Adrenal gland (tissue), 12 donors: Measurements from ENCODE around the gene SBK1. TPM values are rescaled to one million over a fixed set of nuclear protein-coding genes. Genes with fewer than 3 reads are reported as not detected.
A peak's percentile ranks its signal among the peaks of the same experiment; 100 is the strongest.

Experiments
- DNase-seq, 7 donors: peaks; one replicate each; pipeline ENCODE4 v3.0.0-alpha.2; 2019 to 2020
- H3K27ac ChIP-seq, 5 donors: fragments of 200-600 bp; sonication (generic) in 4 of 5; 1 replicate in 3 of 5; 2 replicates in 2 of 5; pipeline versions ENCODE4 v1.5.1 to v1.8.0; 2016 to 2020; ENCODE audit warnings: mild to moderate bottlenecking in 1 of 5
- H3K27me3 ChIP-seq: fragments of 200-600 bp; 2 replicates; pipeline ENCODE4 v1.8.0; 2021
- H3K36me3 ChIP-seq, 2 donors: fragments of 200-600 bp; replicated peaks in 1 of 2; 1 replicate in 1 of 2; 2 replicates in 1 of 2; pipeline versions ENCODE4 v1.5.1 to v1.8.0; 2018 to 2022
- H3K4me1 ChIP-seq, 2 donors: fragments of 200-600 bp; replicated peaks in 1 of 2; 1 replicate in 1 of 2; 2 replicates in 1 of 2; pipeline versions ENCODE4 v1.5.1 to v1.8.0; 2018 to 2021
- H3K4me3 ChIP-seq, 4 donors: fragments of 200-600 bp; sonication (generic) in 3 of 4; one replicate each; pipeline ENCODE4 v1.5.1; 2016 to 2018
- H3K9me3 ChIP-seq, 3 donors: fragments of 200-600 bp; sonication (generic) in 1 of 3; replicated peaks in 1 of 3; 1 replicate in 2 of 3; 2 replicates in 1 of 3; pipeline versions ENCODE4 v1.5.1 to v1.8.0; 2016 to 2021
- POLR2A ChIP-seq, 2 donors: fragments of 450-650 bp; IDR thresholded peaks; one replicate each; pipeline ENCODE4 v1.6.1; 2017; ENCODE audit warnings: antibody characterized with exemption in 2 of 2, mild to moderate bottlenecking in 2 of 2, moderate library complexity in 1 of 2
- WGBS, 4 donors: extraction: QIAGEN DNeasy Blood & Tissue Kit in 2 of 4; methylation state at CpG; one replicate each; pipeline versions ENCODE4 v1.1.5 to v1.1.7; 2013 to 2017; 5-methylcytosine and 5-hydroxymethylcytosine counted together
- intact Hi-C, 2 donors: fragments of 100-400 bp; cut with DNase I; formaldehyde crosslinking; loops; one replicate each; pipeline versions ENCODE4 v1.14.1 to v1.15.0; 2022 to 2023
- polyA plus RNA-seq, 3 donors: library from polyadenylated mRNA; stranded (reverse); fragments of 200-250 nt in 2 of 3; fragments of 350-450 nt in 1 of 3; fragmentation: Illumina TruSeq in 1 of 3; extraction: RNeasy Lipid Tissue Mini Kit (QIAGEN cat#74804) in 1 of 3; gene quantifications; one replicate each; pipeline ENCODE4 v1.2.3, GENCODE V29; 2013 to 2014
- total RNA-seq, 9 donors: library from RNA; depleted of rRNA in 4 of 9; stranded (reverse); fragments of >200 nt in 4 of 9; fragments of 120-200 nt in 1 of 9; fragmentation: NEBNext Ultra II Directional in 1 of 9; extraction: Animal tissue kit (Norgen Biotek cat#: 25700) in 1 of 9; gene quantifications; one replicate each; pipeline versions ENCODE4 v1.1.0 to v1.2.4, GENCODE V29; 2013 to 2023
- TF ChIP-seq, protein P1 (sequence below), 6 experiments: fragments of 450-650 bp in 4 of 6; fragments of 200-600 bp in 2 of 6; sonication (generic) in 1 of 6; IDR thresholded peaks; 1 replicate in 5 of 6; 2 replicates in 1 of 6; pipeline versions ENCODE4 v1.5.1 to v1.8.0; 2016 to 2021; ENCODE audit warnings: antibody characterized with exemption in 6 of 6, mild to moderate bottlenecking in 2 of 6, moderate library complexity in 1 of 6
- donor health status: healthy with polysubstance abuse.
- donor health status: Bipolar disorder and iron deficiency.
- donor health status: DM: yes; HTN: yes; CAD: no.
- donor health status: DM: no; HTN: no; CAD: no.
- donor health status: DM: no; HTN: no; CAD: no.
- donor health status: DM: yes; HTN: yes; CAD: no.

The SBK1 gene
- total and polyA plus RNA-seq, 12 donors, result 0.57 to 6.9 (median 4.1) TPM

DNA sequence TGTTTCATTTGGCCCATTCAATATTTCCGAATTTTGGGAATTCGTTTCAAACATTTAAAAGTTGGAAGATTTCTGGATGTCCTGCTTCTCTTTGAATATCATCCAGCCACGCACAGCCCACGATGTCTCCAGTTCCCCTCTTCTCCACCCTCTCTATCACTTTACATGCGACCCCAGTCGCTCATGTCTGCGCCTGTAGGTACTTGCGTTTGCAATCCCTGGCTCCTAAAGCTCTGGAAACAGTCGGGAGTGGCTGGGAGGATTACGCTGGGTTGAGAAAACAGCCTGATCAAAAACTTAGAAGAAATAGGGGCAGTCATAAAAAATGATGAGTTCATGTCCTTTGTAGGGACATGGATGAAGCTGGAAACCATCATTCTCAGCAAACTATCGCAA, 1.5 kb upstream of the SBK1 start:
- H3K27ac ChIP-seq, result no peak overlapping the region
- H3K36me3 ChIP-seq, result no peaks in the 10 kb centered on the region
- peaks cover 17 to 18% of the 10 kb centered on the region in 2 donors for H3K4me1 ChIP-seq
- no peak for TF ChIP-seq POLR2A (IDR thresholded peaks at IDR 0.05)
- TF ChIP-seq, protein P1, sequence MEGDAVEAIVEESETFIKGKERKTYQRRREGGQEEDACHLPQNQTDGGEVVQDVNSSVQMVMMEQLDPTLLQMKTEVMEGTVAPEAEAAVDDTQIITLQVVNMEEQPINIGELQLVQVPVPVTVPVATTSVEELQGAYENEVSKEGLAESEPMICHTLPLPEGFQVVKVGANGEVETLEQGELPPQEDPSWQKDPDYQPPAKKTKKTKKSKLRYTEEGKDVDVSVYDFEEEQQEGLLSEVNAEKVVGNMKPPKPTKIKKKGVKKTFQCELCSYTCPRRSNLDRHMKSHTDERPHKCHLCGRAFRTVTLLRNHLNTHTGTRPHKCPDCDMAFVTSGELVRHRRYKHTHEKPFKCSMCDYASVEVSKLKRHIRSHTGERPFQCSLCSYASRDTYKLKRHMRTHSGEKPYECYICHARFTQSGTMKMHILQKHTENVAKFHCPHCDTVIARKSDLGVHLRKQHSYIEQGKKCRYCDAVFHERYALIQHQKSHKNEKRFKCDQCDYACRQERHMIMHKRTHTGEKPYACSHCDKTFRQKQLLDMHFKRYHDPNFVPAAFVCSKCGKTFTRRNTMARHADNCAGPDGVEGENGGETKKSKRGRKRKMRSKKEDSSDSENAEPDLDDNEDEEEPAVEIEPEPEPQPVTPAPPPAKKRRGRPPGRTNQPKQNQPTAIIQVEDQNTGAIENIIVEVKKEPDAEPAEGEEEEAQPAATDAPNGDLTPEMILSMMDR (IDR thresholded peaks at IDR 0.05), result no peak
- H3K4me3 ChIP-seq, result no peak overlapping the region
- intact Hi-C loops, result no loop called here
- H3K9me3 ChIP-seq, result no peaks in the 10 kb centered on the region
- 77 to 86% (median 82%) methylated on average over 11 of the region's 11 CpGs for WGBS, 4 donors
- no peaks in the 10 kb centered on the region for H3K27me3 ChIP-seq
- no peak for DNase-seq

DNA sequence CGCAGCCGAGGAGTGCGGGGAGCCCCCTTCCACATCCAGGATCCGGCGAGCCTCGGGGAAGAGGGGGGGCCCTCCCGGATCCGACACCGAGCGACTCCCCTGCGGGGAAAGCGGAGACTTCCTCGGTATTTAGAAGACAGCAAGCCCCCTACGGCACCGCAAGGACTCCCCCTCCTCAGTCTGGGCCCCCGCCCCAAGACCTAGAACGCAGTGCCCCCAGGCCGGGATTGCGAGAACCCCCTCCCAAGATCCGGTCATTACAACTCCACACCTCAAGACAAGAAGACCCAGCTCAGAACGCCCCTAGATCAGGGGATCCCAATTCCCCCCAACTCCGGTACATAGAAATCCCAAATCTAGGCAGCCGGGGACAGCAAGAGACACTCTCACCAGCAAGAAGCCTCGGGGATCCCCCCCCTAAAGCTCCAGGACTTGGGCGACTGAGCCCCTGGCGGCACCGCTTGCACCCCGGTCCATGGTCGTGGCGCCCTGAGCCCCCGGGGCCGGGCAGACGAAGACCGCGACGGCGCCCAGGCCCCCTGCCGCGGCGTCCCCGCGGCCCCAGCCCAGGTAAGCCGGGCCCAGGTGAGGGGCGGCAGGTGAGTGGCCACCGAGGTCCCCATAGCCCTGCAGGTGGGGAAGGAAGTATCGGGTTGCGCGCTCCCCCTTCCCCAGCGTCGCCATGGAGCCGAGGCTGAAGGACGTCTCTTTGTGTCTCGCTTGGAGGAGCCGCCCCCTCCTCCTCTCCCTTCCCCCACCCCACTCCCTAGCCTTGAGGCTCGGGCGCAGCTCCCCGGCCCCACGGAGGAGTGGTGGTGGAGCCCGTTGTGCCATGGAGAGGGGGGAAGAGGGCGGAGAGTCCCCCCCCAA, 641 bp downstream of the SBK1 start:
- Histone ChIP-seq H3K4me1 (peaks cover 17 to 18% of the 10 kb centered on the region in 2 donors), H3K27me3 (no peaks in the 10 kb centered on the region), H3K36me3 (no peaks in the 10 kb centered on the region), H3K27ac (no peak overlapping the region), H3K4me3 (peak overlapping the region in 2 of 4 donors; percentile 28 to 74), H3K9me3 (no peaks in the 10 kb centered on the region)
- TF ChIP-seq POLR2A (IDR thresholded peaks at IDR 0.05), result no peak
- TF ChIP-seq, protein P1 (IDR thresholded peaks at IDR 0.05), result no peak
- peak in 4 of 7 donors; percentile 22 to 47 (median 38) for DNase-seq
- 1% methylated on average over 54 to 60 of the region's 60 CpGs; no CpG with 5 or more reads in 2 of the 4 donors for WGBS, 4 donors
- intact Hi-C loops, result no loop called here

DNA sequence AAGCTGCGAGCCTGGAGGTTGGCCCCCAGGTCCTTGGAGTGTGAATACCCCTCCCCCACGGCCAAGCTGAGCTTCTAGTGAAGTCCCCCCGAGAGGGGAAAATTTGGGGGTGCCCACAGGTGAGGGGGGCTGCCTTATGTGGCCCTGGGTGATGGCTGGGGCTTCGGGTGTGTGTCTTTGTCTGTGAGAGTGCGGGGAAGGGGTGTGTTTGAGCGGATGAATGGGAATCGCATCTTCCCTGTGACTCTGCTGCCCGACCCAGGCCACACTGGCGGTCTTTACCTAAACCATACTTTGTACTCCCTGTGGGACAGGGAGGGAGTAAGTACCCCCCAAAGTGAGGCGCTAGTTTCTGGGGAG, 1.3 kb downstream of the SBK1 start:
- TF ChIP-seq, protein P1 (IDR thresholded peaks at IDR 0.05), result no peak
- no peak for TF ChIP-seq POLR2A (IDR thresholded peaks at IDR 0.05)
- no peaks in the 10 kb centered on the region for H3K36me3 ChIP-seq
- no peak for DNase-seq
- WGBS, 4 donors, result 27 to 41% (median 32%) methylated on average over 4 to 10 of the region's 10 CpGs
- peak overlapping the region in 1 of 4 donors; percentile 74 for H3K4me3 ChIP-seq
- H3K9me3 ChIP-seq, result no peaks in the 10 kb centered on the region
- intact Hi-C loops, result no loop called here
- H3K27me3 ChIP-seq, result no peaks in the 10 kb centered on the region
- peaks cover 17 to 18% of the 10 kb centered on the region in 2 donors for H3K4me1 ChIP-seq
- H3K27ac ChIP-seq, result no peak overlapping the region

DNA sequence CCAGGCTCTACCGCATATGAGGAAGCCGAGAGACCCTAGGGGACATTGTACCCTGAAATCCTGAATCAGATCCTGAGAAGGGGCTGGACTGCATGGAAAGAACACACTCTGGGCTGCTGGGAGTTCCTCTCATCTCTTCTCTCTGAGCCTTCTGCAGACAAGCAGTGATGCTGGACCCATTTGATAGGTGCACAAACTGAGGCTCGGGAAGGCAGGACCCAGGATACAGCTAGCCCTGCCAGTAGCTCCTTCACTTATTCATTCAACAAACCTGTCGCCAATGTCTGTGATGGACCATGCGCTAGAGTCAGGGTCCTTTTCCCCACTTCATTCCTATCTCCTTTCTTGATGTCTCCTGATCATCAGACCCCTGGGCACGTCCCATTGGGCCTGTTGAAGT, 1.9 kb downstream of the SBK1 start:
- WGBS, 4 donors, result 80 to 97% (median 89%) methylated on average over 6 of the region's 6 CpGs

More for the DNA sequence above, 1.9 kb downstream of the SBK1 start:
- Histone ChIP-seq H3K27me3 (no peaks in the 10 kb centered on the region), H3K27ac (no peak overlapping the region), H3K36me3 (no peaks in the 10 kb centered on the region), H3K4me3 (no peak overlapping the region), H3K9me3 (no peaks in the 10 kb centered on the region), H3K4me1 (peaks cover 11 to 18% of the 10 kb centered on the region in 2 donors)
- TF ChIP-seq POLR2A (IDR thresholded peaks at IDR 0.05), result no peak
- TF ChIP-seq, protein P1 (IDR thresholded peaks at IDR 0.05), result no peak
- no peak for DNase-seq
- intact Hi-C loops, result no loop called here
